ENCODE results near the gene KBTBD2. TPM values are rescaled to one million over a fixed set of nuclear protein-coding genes. Genes with fewer than 3 reads are reported as not detected.
"Not testable (repeated sequence)": the region's sequence is repeated elsewhere in the genome, so short reads cannot be mapped to it uniquely, and the experiment has no call there.

The KBTBD2 gene
- total RNA-seq, 2 donors from 2014 or later = 20.4 to 22.6 TPM

GRCh38 chr7:32865448-32866030 is 26.0 kb downstream of the KBTBD2 start:
- intact Hi-C loops (cut with DNase I) = no loop called here
- ATAC-seq (no peak), DNase-seq (no peak)

GRCh38 chr7:32863872-32864271 is 27.7 kb downstream of the KBTBD2 start:
- DNase-seq; ATAC-seq; intact Hi-C loops (cut with DNase I): not testable (repeated sequence)

DNA sequence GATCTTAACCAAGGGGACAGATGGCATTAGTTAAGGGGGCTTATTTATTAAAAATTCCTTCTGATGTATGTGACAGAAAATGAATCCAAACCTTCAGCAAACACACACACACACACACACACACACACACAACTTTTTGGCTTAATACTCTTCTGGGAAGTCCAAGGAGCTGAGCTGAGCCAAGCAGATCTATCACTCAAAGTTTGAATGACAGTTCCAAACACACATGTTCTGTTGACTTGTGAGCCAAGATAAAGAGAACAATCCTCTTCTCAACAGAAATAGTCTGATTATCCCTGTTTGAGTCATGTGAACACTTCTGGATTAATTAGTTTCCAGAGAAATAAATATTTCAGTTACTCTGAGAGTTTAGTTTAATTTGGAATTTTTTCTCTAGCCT is 31.5 kb downstream of the KBTBD2 start:
- DNase-seq (no peak), ATAC-seq (no peak)
- intact Hi-C loops (cut with DNase I) = no loop called here

- intact Hi-C loops (cut with DNase I) = no loop called here
- ATAC-seq (no peak), DNase-seq (no peak)
Measured at GRCh38 chr7:32858648-32859047, 32.9 kb downstream of the KBTBD2 start.

DNA sequence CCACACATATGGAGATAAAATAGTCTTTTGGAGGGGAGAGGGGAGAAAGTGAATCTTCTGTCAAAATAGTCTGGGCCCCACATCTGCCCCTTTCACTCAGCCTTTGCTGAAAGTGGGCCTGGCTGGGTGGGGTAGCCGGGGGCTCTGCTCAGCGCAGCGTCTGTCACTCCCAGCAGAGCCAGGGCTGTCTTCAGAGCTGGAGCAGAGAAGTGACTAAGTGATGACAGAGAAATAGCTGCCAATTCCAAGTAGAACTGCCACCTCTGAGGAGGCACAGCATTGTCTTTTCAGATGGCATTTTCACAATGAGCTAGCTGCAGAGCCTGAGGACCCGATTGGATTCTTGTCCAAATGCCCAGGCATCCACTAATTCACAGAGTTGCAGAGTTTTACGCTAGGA is 34.5 kb downstream of the KBTBD2 start:
- DNase-seq; intact Hi-C loops (cut with DNase I): not testable (repeated sequence)
- ATAC-seq = peak; percentile 72 to 86

DNA sequence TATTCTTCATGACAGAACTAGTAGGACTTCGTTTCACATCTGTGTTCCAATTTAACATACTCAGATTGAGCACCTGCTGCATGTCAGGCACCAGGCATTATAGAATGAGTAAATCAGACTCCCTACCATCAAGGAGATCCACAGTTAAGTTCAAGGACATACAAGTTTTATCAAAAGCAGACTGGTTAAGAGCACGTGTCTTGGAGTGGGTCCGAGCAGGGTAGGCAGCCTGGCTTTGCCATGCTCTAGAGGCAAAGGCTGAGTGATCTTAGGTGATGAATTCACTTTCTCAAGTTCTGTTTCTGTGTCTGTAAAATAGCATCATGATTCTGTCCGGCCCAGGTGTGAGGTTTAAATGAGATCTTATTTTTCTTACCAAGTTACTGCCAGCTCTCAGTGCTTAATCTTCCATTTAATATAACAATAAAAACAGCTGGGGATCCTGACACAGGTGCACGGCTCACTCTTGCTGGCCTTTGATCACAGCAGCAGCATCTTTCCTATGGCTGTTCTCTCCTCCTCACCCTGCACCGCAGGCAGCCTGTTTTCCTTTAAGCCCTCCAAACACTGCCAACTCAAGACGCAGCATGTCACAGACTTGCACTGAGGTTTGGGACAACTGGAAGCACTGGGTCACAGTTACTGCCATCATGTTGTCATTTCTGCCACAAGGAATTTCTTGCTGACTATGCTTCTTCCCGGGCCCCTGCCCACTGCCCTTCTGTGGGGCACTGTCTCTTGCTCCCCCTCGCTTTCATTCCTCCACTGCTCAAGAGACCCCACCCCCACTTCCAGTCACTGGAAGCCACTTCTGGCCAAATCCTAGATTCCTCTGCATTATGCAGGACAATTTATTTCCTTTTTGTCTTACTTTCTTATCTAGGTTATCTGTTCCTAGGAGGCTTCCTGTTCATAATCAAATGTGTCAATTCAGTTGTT is 35.5 kb downstream of the KBTBD2 start:
- intact Hi-C loops (cut with DNase I); DNase-seq; ATAC-seq: not testable (repeated sequence)

- ATAC-seq; intact Hi-C loops (cut with DNase I); DNase-seq: not testable (repeated sequence)
Measured at GRCh38 chr7:32850654-32851053, 40.9 kb downstream of the KBTBD2 start.

GRCh38 chr7:32848655-32849054 is 42.9 kb downstream of the KBTBD2 start:
- not testable (repeated sequence) for ATAC-seq
- intact Hi-C loops (cut with DNase I) = loop anchor here in 1 of 2 donors (10.0 kb wide), 1 partner anchor 46 kb away; the partner anchor contains the start of gene KBTBD2

GRCh38 chr7:32846630-32847225 is 44.8 kb downstream of the KBTBD2 start:
- intact Hi-C loops (cut with DNase I) = loop anchor here (2.0 to 10.0 kb wide), 2 partner anchors 48 to 66 kb away; partner anchors contain the start of gene KBTBD2 (in 1 of the 2)
- DNase-seq = peak; percentile 89
- peak; percentile 99 to 100 for ATAC-seq

More at GRCh38 chr7:32848655-32849054, 42.9 kb downstream of the KBTBD2 start:
- DNase-seq = not testable (repeated sequence)

DNA sequence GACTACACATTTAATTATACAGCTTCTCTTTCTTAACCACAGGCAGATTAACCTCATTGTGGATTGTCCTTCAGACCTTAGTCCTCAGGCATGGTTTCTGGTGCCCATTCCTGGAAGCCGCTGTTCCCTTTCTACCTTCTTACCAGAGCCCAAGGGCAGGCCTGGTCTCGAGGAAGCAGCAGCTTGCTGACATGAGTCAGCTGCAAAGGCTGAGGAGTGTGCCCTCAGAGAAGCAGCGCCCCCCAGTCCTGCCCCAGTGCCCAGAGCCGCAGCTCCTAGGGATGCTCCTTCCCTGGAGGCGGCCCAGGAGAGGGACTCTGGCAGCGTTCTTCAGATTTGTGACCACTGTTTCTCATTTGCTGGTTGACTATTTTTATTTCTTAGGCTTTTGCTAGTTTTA is 46.8 kb downstream of the KBTBD2 start:
- ATAC-seq, DNase-seq: not testable (repeated sequence)
- intact Hi-C loops (cut with DNase I) = loop anchor here in 1 of 2 donors (10.0 kb wide), 1 partner anchor 50 kb away; the partner anchor contains the start of gene KBTBD2

GRCh38 chr7:32843763-32844162 is 47.8 kb downstream of the KBTBD2 start:
- intact Hi-C loops (cut with DNase I) = loop anchor here in 1 of 2 donors (10.0 kb wide), 1 partner anchor 51 kb away; the partner anchor contains the start of gene KBTBD2
- not testable (repeated sequence) for DNase-seq, ATAC-seq

- peak; percentile 18 for DNase-seq
- intact Hi-C loops (cut with DNase I) = loop anchor here in 1 of 2 donors (10.0 kb wide), 1 partner anchor 55 kb away; the partner anchor contains the start of gene KBTBD2
- ATAC-seq = not testable (repeated sequence)
Measured at GRCh38 chr7:32839846-32840245, 51.7 kb downstream of the KBTBD2 start.

- intact Hi-C loops (cut with DNase I); ATAC-seq; DNase-seq: not testable (repeated sequence)
Measured at GRCh38 chr7:32828996-32829752, 62.4 kb downstream of the KBTBD2 start.

Other genes starting within 250 kb of the KBTBD2 start
- 100 to 1,000 TPM; 116 to 122 TPM for gene FKBP9, start 65.7 kb upstream of the KBTBD2 start, total RNA-seq
- gene NT5C3A, start 171.0 kb upstream of the KBTBD2 start, total RNA-seq = 10 to 100 TPM; 20.1 to 21.2 TPM
- 10 to 100 TPM; 15.2 to 16.6 TPM for gene RP9, start 217.6 kb upstream of the KBTBD2 start, total RNA-seq
- 10 to 100 TPM in 1 of 2 donors, 1 to 10 TPM in 1; 9.6 to 14.1 TPM for gene BBS9, start 237.8 kb upstream of the KBTBD2 start, total RNA-seq